Mesodermal cell (in vitro differentiated cells): ENCODE data around the gene ADNP. TPM values are rescaled to one million over a fixed set of nuclear protein-coding genes. Genes with fewer than 3 reads are reported as not detected.
"Not testable (repeated sequence)": the region's sequence is repeated elsewhere in the genome, so short reads cannot be mapped to it uniquely, and the experiment has no call there.

Experiments used
- H3K27ac ChIP-seq: 2 replicates; pipeline ENCODE4 v1.7.0; 2013; ENCODE audit warnings: mild to moderate bottlenecking, low read depth, low read length, moderate library complexity; ENCODE audit not compliant: severe bottlenecking
- H3K36me3 ChIP-seq: 2 replicates; pipeline ENCODE4 v1.7.1; 2013; ENCODE audit warnings: mild to moderate bottlenecking, low read length, moderate library complexity; ENCODE audit not compliant: control insufficient read depth, insufficient read depth
- H3K4me1 ChIP-seq: one replicate; pipeline ENCODE4 v1.7.1; 2013; ENCODE audit warnings: mild to moderate bottlenecking, low read length; ENCODE audit not compliant: insufficient read depth, control insufficient read depth, poor library complexity, severe bottlenecking
- H3K4me3 ChIP-seq: 2 replicates; pipeline ENCODE4 v1.7.0; 2013; ENCODE audit warnings: low read length, control low read depth, mild to moderate bottlenecking; ENCODE audit not compliant: insufficient read depth, poor library complexity, severe bottlenecking; ENCODE audit errors: extremely low read depth
- H3K9me3 ChIP-seq: 2 replicates; pipeline ENCODE4 v1.7.1; 2013; ENCODE audit warnings: mild to moderate bottlenecking, low read length, moderate library complexity; ENCODE audit not compliant: control insufficient read depth
- WGBS, 2 experiments: methylation state at CpG; one replicate each; pipeline ENCODE4 v1.1.5; 2013; ENCODE audit warnings: missing lambda C conversion rate in 2 of 2; ENCODE audit not compliant: insufficient coverage in 2 of 2; 5-methylcytosine and 5-hydroxymethylcytosine counted together
- polyA plus RNA-seq, 2 experiments: library from polyadenylated mRNA; stranded (reverse); fragments of 50-300 nt; gene quantifications; one replicate each; pipeline ENCODE4 v1.2.3, GENCODE V29; 2013

Gene ADNP
- polyA plus RNA-seq (2013, experiment 1 of 2): 67.4 TPM
- polyA plus RNA-seq (2013, experiment 2 of 2): 74.6 TPM

GRCh38 chr20:50931306-50932015 lies at the start of gene ADNP:
Gene ADNP, minus strand, starts transcription at chr20:50931437. Its CDS starts 27,441 bp downstream, at chr20:50903996.
- no peaks in the 10 kb centered on the region for H3K9me3 ChIP-seq
- peaks cover 4% of the 10 kb centered on the region for H3K4me1 ChIP-seq
- peak within 1 kb of the TSS; percentile 71 for H3K4me3 ChIP-seq
- peaks cover 48% of the 10 kb centered on the region for H3K36me3 ChIP-seq
- H3K27ac ChIP-seq: peak within 1 kb of the TSS; percentile 98
- 9 to 17% methylated on average over 39 to 50 of the region's 58 CpGs for WGBS, 2 experiments

- WGBS, 2 experiments: 87 to 89% methylated on average over 4 to 8 of the region's 8 CpGs
- Histone ChIP-seq H3K9me3 (peaks cover 2% of the 10 kb centered on the region), H3K27ac (peak overlapping the region; percentile 50), H3K4me3 (no peak overlapping the region), H3K36me3 (no peaks in the 10 kb centered on the region), H3K4me1 (no peaks in the 10 kb centered on the region)
Observed at GRCh38 chr20:50980071-50980681, 48.9 kb upstream of the ADNP start.

- H3K9me3 ChIP-seq, H3K36me3 ChIP-seq, H3K4me1 ChIP-seq, H3K4me3 ChIP-seq, H3K27ac ChIP-seq: not testable (repeated sequence)
- 84 to 98% methylated on average over 3 of the region's 4 CpGs for WGBS, 2 experiments
Observed at GRCh38 chr20:50978533-50978932, 47.3 kb upstream of the ADNP start.

- Histone ChIP-seq H3K4me3 (no peak overlapping the region), H3K4me1 (no peaks in the 10 kb centered on the region), H3K27ac (no peak overlapping the region), H3K36me3 (no peaks in the 10 kb centered on the region), H3K9me3 (peaks cover 7% of the 10 kb centered on the region)
- WGBS, 2 experiments: 85 to 87% methylated on average over 19 of the region's 20 CpGs
Observed at GRCh38 chr20:50977066-50978021, 46.1 kb upstream of the ADNP start.

- Histone ChIP-seq H3K36me3 (no peaks in the 10 kb centered on the region), H3K4me3 (no peak overlapping the region), H3K27ac (no peak overlapping the region), H3K4me1 (no peaks in the 10 kb centered on the region), H3K9me3 (peaks cover 7% of the 10 kb centered on the region)
- WGBS, 2 experiments: 94 to 96% methylated on average over 9 to 10 of the region's 10 CpGs
Observed at GRCh38 chr20:50975701-50976330, 44.6 kb upstream of the ADNP start.

GRCh38 chr20:50969912-50970311 lies 38.7 kb upstream of the ADNP start:
- no peaks in the 10 kb centered on the region for H3K36me3 ChIP-seq
- 92 to 93% methylated on average over 4 of the region's 8 CpGs for WGBS, 2 experiments
- peaks cover 2% of the 10 kb centered on the region for H3K9me3 ChIP-seq
- H3K27ac ChIP-seq: no peak overlapping the region
- H3K4me1 ChIP-seq: no peaks in the 10 kb centered on the region
- no peak overlapping the region for H3K4me3 ChIP-seq

- no peaks in the 10 kb centered on the region for H3K4me1 ChIP-seq
- H3K36me3 ChIP-seq: no peaks in the 10 kb centered on the region
- H3K4me3 ChIP-seq: no peak overlapping the region
- 82 to 84% methylated on average over 3 to 5 of the region's 5 CpGs for WGBS, 2 experiments
- no peaks in the 10 kb centered on the region for H3K9me3 ChIP-seq
- H3K27ac ChIP-seq: no peak overlapping the region
Observed at GRCh38 chr20:50969435-50969834, 38.2 kb upstream of the ADNP start.

GRCh38 chr20:50968289-50968688 lies 37.1 kb upstream of the ADNP start:
- Histone ChIP-seq H3K4me3 (no peak overlapping the region), H3K4me1 (no peaks in the 10 kb centered on the region), H3K9me3 (no peaks in the 10 kb centered on the region), H3K27ac (no peak overlapping the region), H3K36me3 (no peaks in the 10 kb centered on the region)
- WGBS, 2 experiments: 91 to 93% methylated on average over 7 to 9 of the region's 9 CpGs

- 65 to 67% methylated on average over 6 to 7 of the region's 7 CpGs for WGBS, 2 experiments
- Histone ChIP-seq H3K9me3 (no peaks in the 10 kb centered on the region), H3K4me3 (no peak overlapping the region), H3K36me3 (no peaks in the 10 kb centered on the region), H3K4me1 (no peaks in the 10 kb centered on the region), H3K27ac (no peak overlapping the region)
Observed at GRCh38 chr20:50967586-50967985, 36.3 kb upstream of the ADNP start.

GRCh38 chr20:50959543-50960126 lies 28.4 kb upstream of the ADNP start:
- WGBS, 2 experiments: 71 to 79% methylated on average over 24 of the region's 25 CpGs
- Histone ChIP-seq H3K27ac (peak overlapping the region; percentile 95), H3K9me3 (no peaks in the 10 kb centered on the region), H3K4me3 (peak overlapping the region; percentile 99), H3K4me1 (peaks cover 9% of the 10 kb centered on the region), H3K36me3 (peaks cover 33% of the 10 kb centered on the region)
